Tongue (tissue), 2 donors: ENCODE measurements around the gene NCBP3. TPM values are rescaled to one million over a fixed set of nuclear protein-coding genes. Genes with fewer than 3 reads are reported as not detected.

Experiments used
- DNase-seq: peaks from one replicate; pipeline ENCODE4 v3.0.0-alpha.2; 2015
- total RNA-seq: library from RNA; depleted of rRNA; stranded (reverse); fragments of >200 nt; gene quantifications from one replicate; pipeline ENCODE4 v1.2.3, GENCODE V29; 2014

Gene NCBP3, protein sequence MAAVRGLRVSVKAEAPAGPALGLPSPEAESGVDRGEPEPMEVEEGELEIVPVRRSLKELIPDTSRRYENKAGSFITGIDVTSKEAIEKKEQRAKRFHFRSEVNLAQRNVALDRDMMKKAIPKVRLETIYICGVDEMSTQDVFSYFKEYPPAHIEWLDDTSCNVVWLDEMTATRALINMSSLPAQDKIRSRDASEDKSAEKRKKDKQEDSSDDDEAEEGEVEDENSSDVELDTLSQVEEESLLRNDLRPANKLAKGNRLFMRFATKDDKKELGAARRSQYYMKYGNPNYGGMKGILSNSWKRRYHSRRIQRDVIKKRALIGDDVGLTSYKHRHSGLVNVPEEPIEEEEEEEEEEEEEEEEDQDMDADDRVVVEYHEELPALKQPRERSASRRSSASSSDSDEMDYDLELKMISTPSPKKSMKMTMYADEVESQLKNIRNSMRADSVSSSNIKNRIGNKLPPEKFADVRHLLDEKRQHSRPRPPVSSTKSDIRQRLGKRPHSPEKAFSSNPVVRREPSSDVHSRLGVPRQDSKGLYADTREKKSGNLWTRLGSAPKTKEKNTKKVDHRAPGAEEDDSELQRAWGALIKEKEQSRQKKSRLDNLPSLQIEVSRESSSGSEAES
- total RNA-seq: 31.7 TPM

DNA sequence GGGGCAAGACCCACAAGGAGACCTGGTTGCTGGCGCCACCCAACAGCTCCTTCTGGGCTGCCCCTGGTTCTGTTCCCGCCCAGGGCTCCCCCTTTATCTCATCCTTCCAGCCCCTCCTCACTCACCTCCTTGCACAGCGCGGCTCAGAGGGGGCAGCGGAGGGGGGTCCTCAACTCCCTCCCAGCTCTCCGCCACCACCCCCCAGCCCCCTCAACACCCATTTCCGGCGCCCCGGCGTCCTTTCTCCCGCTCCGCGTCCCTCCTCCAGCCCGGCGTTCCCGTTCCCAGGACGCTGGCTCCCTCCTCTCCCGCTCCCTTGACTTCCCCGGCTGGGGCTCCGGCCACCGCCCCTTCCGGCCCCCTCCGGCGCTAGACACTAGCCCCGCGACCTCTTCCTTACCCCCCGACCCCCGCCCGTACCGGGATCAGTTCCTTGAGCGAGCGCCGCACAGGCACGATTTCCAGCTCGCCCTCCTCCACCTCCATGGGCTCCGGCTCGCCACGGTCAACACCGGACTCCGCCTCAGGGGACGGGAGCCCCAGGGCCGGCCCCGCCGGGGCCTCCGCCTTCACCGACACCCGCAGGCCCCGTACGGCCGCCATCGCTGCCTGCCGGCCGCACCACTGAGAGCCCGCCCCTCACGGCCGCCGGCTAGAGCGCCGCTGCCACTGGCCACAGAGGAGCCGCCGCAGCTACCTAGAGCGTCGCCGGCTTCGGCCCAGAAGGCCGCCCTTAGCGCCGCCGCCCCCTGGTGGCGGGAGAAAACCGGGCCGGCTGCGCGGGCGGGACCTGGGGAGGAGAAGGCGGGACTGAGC, at the start of gene NCBP3:
Gene NCBP3, minus strand, starts transcription at position 626 of the 816 bp plus-strand sequence. Its CDS starts 23 bp downstream, at position 603.
- DNase-seq: peak; percentile 97

DNA sequence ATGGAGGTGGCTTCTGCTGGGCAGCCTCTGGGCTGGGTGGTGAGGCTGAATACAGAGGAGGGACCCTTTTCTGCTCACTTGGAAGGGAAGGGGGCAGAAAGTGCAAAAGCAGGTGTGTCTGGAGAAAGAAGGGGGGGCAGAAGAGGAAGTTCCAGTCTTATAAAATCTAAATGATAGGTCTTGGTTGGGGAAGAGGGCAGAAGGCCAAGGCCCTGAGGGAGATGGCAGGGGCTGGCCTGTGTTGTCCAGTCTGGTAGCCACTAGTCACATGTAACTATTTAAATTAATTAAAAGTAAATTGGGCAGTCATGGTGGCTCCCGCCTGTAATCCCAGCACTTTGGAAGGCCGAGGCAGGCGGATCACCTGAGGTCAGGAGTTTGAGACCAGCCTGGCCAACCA, 49.3 kb upstream of the NCBP3 start:
- DNase-seq: no peak

DNA sequence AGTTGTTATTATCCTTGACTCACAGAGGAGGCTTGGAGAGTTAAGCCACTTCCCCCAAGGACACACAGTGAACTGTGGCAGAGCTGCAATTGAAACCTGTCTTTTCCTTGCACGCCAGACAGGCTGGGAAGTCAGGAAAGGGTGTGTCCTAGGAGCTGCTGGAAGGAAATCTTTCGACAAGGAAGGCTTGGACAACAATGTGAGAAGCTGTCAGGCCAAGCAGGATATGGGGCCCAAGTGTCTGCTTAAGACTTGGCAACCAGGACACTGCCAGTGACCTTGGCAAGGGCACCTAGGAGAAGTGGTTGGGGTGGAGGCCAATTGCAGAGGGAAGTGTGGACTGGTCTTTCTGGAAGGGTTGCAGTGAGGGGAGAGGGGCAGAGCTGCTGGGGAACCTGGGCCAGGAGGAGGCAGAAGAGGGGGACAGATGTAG, 48.9 kb upstream of the NCBP3 start:
- no peak for DNase-seq

DNA sequence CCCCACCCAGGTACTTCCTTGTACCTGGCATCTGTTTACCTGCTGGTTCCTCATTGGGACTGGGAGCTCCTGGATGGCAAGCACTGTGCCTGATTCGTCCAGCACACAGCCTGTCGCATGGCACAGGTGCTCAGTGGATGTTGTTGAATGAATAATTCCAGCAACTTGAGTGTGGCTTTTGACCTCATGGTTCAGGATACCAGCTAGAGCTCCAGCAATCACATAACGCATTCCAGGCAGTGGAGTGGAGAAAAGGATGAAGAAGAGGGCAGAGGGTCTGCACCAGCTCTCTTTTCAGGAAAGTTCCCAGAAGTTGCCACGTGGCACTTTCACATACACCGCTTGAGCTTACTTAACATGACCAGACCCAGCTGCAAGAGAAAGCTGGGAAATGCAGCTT, 48.1 kb upstream of the NCBP3 start:
- no peak for DNase-seq

DNA sequence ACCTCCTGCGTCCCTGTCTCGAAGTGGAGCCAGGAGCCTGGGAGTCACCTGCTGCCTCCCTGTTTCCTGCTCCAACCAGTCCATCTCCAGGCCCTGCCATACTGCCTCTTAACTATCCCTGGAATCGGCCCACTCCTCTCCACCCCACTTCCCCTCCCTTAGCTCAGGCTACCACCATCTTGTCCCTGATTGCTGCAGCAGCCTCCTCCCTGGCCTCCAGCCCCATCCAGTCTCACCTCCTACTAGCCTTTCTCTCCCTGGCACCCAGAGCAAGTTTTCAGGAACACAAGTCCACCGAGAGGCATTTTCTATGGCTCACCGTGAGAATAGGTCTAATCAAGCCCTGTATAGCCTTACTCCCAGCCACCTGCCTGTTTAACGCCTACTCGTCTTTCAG, 47.7 kb upstream of the NCBP3 start:
- no peak for DNase-seq

DNA sequence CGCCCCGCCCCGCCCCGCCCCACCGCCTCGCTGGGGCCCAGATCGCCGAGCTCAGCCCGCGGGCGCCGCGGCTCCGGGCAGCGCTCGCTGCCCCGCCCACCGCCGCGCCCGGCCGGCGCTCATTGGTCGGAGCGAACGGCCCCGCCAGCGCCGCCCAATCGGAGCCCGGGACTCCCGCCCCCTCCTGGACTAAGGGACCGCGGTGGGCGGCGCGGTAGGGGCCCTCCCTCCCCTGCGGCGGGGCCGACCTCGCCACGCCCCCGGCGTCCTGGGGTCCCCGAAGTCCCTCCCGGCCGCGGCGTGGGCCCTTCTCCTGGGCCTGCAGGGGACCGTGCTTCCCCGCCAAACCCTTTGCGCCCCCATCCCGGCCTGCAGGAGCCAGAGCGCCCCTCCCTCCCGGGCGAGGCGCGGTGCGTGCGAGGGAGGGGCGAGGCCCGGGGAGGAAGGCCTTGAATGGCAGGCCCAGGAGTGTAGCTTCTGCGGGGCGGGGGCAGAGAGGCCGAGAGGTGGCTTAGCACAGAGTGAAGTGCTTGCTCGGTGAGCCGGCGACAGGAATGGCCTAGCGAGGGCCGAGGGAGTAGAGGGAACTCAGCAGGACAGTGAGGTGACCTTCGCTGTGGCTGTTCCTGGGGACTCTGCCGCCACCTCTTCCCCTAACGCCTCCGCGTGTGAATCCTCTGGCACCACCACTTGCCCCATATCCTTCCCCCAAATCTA, 47.1 kb upstream of the NCBP3 start, which contains the start of gene CAMKK1:
Gene CAMKK1, minus strand, starts transcription at position 51 of the 717 bp plus-strand sequence. CDS start 7,366 bp downstream, outside the sequence.
- peak; percentile 94 for DNase-seq

DNA sequence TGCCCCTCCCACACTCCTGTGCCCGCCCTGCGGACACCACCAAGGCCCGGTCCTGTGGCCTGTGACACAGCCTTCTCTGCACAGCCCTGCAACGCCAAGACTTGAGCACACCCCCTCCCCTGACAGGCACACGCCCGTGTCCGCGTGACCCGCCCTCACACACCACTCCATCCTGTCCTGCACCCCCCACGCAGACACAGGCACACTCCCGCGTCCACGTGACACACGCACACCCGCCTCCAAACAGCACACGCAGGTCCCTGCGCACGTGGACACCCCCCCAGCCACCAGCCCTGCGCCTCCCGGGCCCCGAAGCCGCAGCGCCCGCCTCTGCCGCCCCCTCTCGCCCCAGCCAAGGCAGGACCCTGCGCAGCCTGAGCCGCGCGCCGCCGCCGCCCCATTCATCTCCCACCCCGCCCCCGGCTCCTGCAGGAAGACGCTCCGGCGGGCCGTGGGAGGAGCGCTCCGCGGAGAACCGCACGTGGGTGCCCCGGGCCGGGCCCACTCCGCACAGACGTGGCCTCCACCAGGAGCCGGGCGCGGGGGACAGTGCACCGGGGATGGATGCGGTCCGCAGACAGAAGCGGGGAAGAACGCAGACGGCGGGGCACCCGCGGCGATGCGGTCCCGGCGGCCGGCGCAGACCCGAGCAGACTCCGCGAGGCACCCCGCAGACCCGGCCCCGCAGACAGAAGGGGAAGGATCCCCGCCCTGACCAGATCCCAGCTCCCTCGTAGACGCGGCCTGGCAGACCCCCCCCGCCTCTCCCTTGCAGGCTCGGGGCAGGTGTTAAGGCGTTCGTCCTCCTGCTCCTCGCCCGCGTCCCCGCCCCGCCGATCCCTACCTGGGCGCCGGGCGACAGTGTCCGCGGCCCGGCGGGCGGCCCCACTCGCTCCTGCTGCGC, 46.3 kb upstream of the NCBP3 start:
- peak; percentile 50 for DNase-seq

DNA sequence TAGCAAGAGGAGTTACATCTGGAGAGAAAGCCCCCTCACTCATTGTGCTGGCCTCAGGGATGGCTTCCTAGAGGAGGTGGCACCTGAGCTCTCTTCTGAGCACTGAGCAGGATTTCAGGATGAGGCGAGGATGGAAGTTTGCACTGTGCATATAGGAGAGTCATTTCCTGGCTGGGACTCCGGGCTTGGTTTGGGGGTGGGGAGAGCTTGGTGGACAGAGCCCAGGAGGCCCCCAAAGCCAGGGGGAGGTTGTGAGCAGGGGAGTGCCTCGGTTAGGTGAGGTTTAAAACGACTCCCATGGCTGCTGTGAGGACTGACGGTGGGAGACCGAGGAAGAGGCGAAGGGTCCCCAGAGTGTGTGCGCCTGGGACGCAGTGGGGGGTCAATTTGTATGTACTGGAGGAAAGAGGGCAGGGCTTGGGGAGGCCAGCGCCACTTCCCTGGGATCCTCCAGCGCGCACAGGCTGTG, 45.6 kb upstream of the NCBP3 start:
- DNase-seq: no peak

DNA sequence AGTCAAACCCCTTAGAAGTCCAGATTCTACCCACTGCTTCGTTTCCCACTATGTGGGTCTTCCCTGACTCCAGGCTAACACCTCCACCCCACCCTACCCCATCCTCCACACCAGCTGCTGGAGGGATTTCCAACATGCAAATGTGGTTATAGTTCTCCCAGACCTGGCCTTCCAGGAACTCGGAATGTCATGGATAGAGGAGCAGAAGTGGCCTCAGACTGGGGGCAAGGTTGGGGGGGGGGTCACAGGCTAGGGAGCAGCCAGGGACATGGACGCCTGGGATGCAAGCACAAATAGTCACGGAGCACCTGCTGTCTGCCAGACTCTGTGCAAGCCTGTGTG, 44.8 kb upstream of the NCBP3 start:
- peak; percentile 10 for DNase-seq

DNA sequence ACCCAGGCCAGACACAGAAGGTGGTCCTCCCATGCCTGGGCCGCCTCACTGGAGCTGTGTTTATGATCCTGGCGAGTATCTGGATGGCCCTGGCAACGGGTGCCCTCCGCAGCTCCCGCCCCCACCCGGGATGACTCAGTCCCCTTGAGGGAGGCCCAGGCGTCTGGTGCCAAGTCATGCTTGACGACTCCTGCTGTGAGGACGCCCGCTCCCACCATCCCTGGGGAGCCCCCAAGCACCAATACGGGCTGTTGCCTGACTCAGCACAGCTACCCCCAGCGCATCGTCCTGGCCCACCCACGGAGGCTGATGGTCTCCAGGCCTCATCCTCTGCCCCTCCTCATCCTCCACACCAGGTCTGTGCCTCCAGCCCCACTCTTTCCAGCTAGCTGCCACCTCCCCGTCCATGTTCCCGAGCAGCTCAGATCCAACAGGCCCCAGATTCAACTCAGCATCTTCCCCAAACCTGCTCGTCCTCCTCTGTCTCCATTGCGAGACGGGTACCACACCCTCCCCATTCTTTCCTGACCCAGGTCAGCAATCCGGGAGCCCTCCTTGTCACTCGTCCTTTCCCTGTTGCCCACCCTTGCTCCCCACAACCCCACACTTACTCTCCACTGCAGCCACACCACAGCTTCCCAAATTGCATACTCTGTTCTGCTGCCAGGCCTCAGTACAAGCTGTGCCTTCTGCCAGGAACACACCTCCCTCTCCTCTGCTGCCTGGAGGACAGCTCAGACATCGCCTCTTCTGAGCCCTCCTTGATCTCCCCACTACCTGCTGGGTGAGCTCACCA, 44.2 kb upstream of the NCBP3 start:
- no peak for DNase-seq

DNA sequence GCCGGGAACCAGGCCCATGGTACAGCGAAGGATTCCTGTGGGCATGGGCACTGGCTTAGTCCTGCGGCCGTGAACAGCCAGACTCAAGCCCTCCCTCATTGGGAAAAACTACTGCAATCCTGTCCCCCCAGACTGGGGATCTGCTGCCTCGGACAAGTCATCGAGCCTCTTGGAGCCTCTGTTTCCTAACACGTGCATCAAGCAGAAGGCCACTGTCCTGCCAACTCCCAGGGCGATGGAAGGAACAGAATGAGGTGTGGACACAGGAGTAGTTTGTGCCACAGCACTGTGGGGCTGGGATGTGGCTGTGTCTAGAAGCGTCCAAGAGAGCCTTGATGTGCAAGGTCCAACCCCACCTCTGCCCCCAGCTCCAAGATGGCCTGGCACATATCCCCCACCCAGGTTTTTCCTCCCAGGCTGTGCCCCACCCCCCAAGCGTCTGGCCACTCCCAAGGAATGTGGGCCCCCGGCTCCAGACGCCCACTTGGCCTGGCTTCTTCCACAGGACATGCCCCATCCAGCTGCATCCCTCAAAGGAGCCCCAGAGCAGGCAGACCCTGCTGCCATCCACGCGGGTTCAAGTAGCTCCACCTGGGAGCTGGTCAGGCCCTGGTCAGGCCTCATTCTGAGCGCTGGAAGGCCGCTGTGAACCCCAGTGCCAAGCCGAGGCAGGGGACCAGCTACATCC, 43.4 kb upstream of the NCBP3 start:
- no peak for DNase-seq

DNA sequence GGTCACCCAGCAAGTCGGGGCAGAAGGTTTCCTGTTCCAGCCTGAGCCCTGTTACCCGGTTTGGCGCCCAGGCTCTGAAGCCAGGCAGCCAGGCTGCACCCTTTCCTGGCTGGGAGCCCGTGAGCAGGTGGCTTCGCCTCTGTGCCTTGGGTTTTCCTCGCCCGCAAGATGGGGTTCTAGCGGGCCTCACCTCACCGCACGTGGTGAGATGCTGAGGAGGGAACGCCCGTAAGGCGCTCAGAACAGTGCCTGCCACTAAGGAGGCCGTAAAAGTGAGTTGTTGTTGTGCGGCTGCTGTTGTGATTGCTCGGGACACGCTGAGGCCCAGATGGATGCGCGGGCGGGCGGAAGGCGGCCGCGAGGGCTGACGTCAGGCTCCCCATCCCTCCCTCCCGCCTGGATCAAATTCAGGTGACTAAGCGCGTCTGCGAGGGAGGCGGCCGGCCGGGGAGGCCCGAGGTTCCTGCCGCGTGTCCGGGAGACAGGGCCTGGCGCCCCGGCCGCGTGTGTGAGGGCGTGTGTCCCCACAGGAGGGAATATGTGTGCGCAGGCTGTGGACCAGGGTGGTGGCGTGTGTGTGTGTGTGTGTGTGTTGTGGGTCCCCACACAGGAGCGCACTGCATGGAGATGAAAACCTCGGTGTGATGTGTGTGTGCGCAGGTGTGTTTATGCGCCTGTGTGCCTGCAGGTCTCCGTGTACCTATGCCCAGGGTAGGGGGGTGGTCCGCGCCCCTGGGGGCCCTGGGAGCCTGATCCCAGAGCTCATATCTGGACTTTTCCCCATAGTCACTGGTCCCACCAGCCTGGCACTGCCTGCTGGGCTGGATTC, 42.5 kb upstream of the NCBP3 start:
- DNase-seq: peak; percentile 88

DNA sequence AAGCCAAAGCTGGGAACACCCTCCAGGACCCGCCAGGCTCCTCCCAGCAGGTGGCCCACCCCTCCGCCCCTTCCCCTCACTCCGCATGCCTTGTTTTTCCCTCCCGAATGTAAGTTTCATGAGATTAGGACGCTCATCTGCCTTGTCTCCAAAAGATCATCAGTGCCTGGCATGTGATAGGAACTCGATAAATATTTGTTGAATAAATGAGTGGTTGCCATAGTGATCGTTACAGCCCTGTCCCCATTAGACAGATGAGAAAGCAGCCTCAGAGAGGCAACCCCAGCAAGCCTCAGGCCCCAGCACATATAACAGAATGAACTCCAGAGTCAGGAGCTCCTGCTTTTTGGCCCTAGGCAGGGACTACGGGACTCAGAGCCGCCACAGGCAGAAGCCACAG, 41.8 kb upstream of the NCBP3 start:
- DNase-seq: no peak

DNA sequence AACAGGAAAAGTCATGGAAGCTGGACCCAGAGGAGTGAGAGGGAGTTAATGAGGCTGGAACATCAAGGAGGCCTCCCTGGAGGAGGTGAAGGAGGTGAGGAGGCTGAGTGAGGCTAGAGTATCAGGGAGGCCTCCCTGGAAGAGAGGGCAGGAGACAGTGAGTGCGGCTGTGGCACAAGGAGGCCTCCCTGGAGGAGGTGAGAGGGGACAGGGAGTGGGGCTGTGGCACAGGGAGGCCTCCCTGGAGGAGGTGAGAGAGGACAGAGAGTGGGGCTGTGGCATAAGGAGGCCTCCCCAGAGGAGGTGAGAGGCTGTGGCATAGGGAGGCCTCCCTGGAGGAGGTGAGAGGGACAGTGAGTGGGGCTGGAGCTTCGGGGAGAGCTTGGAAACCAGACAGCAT, 41.3 kb upstream of the NCBP3 start:
- no peak for DNase-seq

DNA sequence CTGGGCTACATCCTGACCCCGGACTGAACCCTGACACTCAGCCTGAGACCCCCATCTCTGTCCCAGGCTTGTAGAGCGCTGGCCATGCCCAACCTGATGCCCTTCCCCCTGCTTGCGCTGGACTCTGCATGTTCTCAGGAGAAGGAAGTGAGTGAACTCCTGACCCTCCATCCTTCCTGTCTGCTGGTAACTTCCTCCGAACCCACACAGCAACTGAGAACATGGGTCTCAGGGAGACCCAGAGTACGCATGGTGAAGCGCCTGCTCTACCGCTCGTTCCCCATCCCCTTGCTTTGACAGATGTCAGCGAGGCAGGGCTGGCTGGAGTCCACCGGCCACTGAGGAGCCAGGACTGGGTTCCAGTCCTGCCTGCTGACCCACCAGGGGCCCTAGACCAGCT, 40.7 kb upstream of the NCBP3 start:
- DNase-seq: no peak

DNA sequence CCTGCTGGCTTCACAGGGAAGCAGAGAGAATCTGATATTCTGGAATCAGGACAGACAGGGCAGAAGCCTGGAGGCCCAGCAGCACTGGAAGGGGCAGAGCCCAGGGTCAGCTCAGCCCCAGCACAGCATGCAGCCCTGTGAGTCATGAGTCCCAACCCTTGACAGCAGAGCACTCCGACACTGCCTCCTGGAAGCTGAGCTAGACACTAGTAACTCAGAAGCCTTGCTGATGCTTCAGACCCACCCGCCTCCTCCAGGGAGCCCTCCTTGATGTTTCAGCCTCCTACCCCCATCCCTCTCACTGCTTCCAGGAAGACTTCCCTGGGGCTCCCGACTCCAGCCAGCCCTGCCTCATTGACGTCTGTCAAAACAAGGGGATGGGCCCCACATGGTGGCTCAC, 39.9 kb upstream of the NCBP3 start:
- no peak for DNase-seq

DNA sequence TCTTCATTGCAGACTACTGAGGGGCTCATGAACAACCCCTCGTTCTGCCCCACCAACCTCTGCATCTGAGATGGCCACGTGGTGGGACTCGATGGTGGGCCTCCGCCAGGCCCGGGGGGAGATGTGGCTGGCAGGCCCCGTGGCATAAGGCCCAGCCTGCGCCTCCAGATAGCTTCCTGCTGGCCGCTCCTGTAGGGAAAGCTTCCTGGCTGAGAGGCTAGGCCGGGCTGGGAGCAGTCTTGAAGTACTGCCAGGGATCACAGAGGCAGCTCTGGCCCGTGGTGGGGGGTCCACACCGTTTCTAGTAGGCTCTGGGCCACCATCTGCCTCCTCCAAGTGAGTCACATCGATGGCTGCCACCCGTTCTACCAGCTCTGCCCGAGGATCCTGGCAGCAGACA, 39.2 kb upstream of the NCBP3 start:
- no peak for DNase-seq

DNA sequence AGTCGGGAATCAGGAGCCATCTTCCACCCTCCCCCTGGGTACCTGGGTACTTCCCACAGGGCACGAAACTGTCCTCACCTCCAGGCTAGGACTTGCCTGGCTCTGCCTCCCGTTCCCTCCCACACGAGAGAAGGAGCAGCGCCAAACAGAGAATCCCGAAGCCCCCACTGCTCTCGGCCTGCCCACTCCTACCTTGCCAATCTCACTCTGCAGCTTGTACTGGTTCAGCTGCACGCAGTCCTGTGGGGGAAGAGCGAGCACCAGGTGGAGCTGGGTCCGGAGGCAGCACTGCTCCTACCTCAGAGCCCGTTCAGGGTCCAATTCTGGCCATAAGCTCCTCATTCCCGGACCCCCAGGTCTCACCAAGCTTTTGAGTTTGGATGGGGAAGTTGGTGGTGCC, 38.1 kb upstream of the NCBP3 start:
- DNase-seq: no peak

DNA sequence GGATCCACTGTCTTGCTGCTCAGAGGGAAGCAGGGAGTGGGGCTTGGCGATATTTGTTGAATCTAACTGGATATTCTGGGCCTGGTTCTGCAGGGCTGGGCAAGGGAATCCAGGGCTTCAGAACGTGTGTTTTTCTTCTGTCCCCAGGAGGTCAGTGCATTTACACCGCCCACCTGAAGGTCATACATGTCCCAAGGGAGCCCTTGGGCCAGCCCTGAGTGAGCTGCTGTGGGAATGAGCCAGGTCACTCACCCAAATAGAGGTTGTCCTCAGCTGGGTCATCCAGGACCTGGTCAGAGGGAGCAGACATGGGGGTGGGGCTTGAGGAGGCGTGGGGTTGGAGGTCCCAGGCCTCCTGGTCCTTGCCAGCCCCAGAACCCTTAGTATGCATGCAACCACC, 36.2 kb upstream of the NCBP3 start:
- DNase-seq: no peak
